Activated naive CD8-positive, alpha-beta T cell treated with anti-CD3 and anti-CD28 coated beads for 36 hours (primary cell): ENCODE measurements around the gene ROMO1. TPM values are rescaled to one million over a fixed set of nuclear protein-coding genes. Genes with fewer than 3 reads are reported as not detected.
"Not testable (repeated sequence)": the region's sequence is repeated elsewhere in the genome, so short reads cannot be mapped to it uniquely, and the experiment has no call there.

Source experiments
- DNase-seq: peaks from one replicate; pipeline ENCODE4 v3.0.0; 2021
- H3K27ac Mint-ChIP-seq: one replicate; pipeline ENCODE4 v1.8.0; 2022; ENCODE audit warnings: mild to moderate bottlenecking, moderate library complexity, mixed read lengths
- H3K27me3 Mint-ChIP-seq: one replicate; pipeline ENCODE4 v1.8.0; 2022; ENCODE audit warnings: mild to moderate bottlenecking, mixed read lengths
- H3K36me3 Mint-ChIP-seq: one replicate; pipeline ENCODE4 v1.8.0; 2021; ENCODE audit warnings: mild to moderate bottlenecking, mixed read lengths
- H3K4me1 Mint-ChIP-seq: one replicate; pipeline ENCODE4 v1.8.0; 2021; ENCODE audit warnings: mixed read lengths
- H3K4me3 Mint-ChIP-seq: one replicate; pipeline ENCODE4 v1.8.0; 2022; ENCODE audit warnings: mild to moderate bottlenecking, moderate library complexity, mixed read lengths
- H3K9me3 Mint-ChIP-seq: one replicate; pipeline ENCODE4 v1.8.0; 2022; ENCODE audit warnings: mixed read lengths
- total RNA-seq, 2 experiments: library from RNA; stranded (reverse); gene quantifications; one replicate each; pipeline ENCODE4 v1.2.3, GENCODE V29; 2021

The ROMO1 gene
- total RNA-seq, 2 experiments from 2014 or later = 121 to 137 TPM

DNA sequence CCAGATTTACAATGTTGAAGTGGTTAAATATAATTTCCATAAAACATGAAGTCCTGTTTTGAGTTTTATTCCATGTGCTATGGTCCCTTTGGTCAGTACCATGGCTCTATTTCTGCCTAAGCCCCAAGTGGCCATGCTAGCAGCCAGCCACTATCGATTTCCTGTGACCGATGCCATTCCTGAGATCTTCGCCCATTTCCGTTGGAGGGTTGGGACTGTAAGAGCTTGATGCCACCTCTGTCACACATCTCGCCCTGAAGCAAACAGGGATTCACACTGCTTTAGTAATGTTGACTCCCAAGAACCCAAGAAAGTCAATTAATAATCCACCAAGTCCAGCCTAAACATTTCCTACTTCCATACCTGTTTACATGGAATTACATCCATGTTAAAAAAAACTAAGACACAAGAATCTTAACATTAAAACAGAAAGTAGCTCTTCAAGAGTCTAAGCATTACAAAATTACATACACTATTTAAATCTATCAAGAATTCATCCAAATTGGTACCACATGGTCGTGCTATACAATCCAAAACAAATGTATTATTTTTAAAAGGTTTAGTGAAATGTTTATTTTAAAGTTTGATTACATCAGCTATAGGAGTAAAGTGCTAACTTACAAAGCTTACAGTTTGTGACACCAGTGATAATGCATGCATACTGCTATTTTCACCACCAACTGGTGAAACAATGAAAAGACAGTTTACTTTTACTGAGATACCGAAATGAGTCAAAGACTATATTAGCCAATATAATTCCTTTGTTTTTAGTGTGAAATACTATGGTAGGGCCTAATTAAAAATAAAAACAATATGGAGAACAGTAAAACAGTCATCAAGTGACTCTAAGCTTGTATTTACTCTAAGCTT lies 40.3 kb downstream of the ROMO1 start:
- Mint-ChIP-seq H3K4me1 (peaks cover 49% of the 10 kb centered on the region), H3K36me3 (peaks cover 62% of the 10 kb centered on the region), H3K27me3 (peaks cover 8% of the 10 kb centered on the region), H3K27ac (peak overlapping the region; percentile 96), H3K9me3 (no peaks in the 10 kb centered on the region), H3K4me3 (peak overlapping the region; percentile 100)
- DNase-seq = no peak

DNA sequence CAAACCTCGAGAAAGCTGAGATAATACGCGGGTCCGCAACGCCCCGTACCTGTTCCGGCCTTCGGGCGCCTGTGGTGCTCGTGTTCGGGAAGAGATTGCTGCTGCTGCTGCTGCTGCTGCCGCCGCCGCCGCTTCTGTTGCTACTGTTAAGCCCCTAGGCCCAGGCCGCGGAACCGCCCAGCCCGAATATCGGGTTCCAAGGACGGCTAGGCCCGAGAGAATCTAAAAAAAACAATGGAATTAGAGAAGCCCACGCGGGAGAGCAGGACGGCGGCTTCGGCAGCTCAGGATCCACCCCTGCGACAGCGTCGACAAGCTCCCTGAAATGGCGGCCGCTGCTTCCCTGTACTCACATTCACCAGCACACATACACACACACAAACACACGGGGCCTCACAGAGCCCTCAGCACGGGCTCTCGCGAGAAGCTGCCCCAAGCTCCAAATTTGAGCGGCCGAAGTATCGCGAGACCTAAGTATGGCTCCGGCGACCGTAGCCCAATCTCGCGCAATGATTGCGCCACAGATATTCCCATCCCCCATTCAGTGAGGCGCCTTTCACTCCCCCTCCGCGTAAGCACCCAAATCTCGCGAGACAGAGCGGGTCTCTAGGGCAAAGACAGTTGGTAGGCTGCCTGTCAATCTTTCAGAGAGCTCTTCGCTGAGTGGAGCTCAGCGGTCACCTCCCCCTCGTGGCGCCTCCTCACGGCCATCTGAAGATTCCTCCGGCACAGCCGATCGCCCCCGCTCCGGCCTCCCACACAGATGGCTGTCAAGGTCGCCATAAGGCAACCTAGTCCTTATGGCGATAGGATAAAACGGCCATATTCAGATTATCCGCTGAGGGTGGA lies 42.9 kb downstream of the ROMO1 start, which contains the start of gene RBM39:
RBM39 (minus strand) TSS at position 369 of the 849 bp plus-strand sequence. CDS start 1,386 bp downstream, outside the sequence.
- H3K4me1 Mint-ChIP-seq = peaks cover 37% of the 10 kb centered on the region
- DNase-seq = peak; percentile 99
- peaks cover 50% of the 10 kb centered on the region for H3K36me3 Mint-ChIP-seq
- no peaks in the 10 kb centered on the region for H3K9me3 Mint-ChIP-seq
- H3K27me3 Mint-ChIP-seq = peaks cover 8% of the 10 kb centered on the region
- peak within 1 kb of the TSS; percentile 96 for H3K27ac Mint-ChIP-seq
- peak within 1 kb of the TSS; percentile 100 for H3K4me3 Mint-ChIP-seq

DNA sequence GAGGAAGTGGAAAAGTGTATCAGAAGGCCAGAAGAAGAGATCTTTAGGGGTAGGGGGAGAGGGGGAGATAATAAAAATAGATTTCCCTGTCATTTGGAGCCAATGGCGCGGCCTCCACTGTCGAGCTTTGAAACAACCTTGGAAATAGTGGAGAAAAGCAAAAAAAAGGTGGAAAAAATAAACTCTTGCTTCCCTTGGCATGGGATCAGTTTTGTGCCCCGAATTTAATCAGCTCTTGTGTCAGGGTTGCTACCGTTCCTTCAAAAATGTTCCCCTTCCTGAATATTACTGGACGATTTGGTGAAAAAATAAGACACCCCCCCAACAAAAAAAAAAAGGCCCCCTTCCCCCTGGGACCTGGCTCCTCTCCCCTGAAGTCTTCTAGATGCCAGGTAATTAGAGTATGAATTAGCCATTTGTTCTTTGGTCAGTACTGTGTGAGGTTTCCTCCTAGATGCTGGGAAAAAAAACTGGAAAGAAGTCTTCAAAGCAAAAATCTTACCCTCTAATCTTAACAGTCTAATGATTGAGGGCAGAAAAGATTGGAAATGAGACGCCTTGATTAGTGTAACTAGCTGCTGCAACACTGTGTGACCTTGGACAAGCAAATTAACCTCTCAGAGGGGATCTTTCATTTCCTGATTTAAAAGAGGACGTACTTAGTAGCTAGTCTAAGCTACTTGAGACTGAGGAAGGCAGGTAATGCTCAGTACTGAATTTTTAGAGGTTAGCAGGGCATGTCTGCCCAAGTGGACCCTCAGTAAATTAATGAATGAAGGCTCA lies 43.7 kb downstream of the ROMO1 start:
- DNase-seq = no peak
- Mint-ChIP-seq H3K4me3 (peak overlapping the region; percentile 100), H3K27me3 (peaks cover 8% of the 10 kb centered on the region), H3K36me3 (peaks cover 42% of the 10 kb centered on the region), H3K4me1 (peaks cover 32% of the 10 kb centered on the region), H3K27ac (peak overlapping the region; percentile 96), H3K9me3 (no peaks in the 10 kb centered on the region)

- H3K27me3 Mint-ChIP-seq = peaks cover 8% of the 10 kb centered on the region
- no peaks in the 10 kb centered on the region for H3K9me3 Mint-ChIP-seq
- no peak for DNase-seq
- H3K4me3 Mint-ChIP-seq = peak overlapping the region; percentile 100
- H3K4me1 Mint-ChIP-seq = peaks cover 24% of the 10 kb centered on the region
- peak overlapping the region; percentile 96 for H3K27ac Mint-ChIP-seq
- peaks cover 32% of the 10 kb centered on the region for H3K36me3 Mint-ChIP-seq
These were observed 44.7 kb downstream of the ROMO1 start for GRCh38 chr20:35743693-35744491.

- H3K9me3 Mint-ChIP-seq = not testable (repeated sequence)
These were observed 45.3 kb downstream of the ROMO1 start for GRCh38 chr20:35744492-35744841.

More at GRCh38 chr20:35744492-35744841, 45.3 kb downstream of the ROMO1 start:
- not testable (repeated sequence) for H3K27me3 Mint-ChIP-seq, DNase-seq
- Mint-ChIP-seq H3K36me3 (peaks cover 29% of the 10 kb centered on the region), H3K4me3 (peak overlapping the region; percentile 100), H3K4me1 (peaks cover 21% of the 10 kb centered on the region), H3K27ac (peak overlapping the region; percentile 96)

Other genes with a start within 250 kb of the ROMO1 start
- gene CEP250, start 243.8 kb upstream of the ROMO1 start, total RNA-seq = 10 to 100 TPM; 48.8 to 55.5 TPM
- gene C20orf173, start 169.8 kb upstream of the ROMO1 start, total RNA-seq = not detected
- gene ERGIC3, start 157.3 kb upstream of the ROMO1 start, total RNA-seq = 100 to 1,000 TPM; 105 to 107 TPM
- 1 to 10 TPM; 7.8 to 8.0 TPM for gene SPAG4, start 83.6 kb upstream of the ROMO1 start, total RNA-seq
- gene CPNE1, start 34.5 kb upstream of the ROMO1 start, total RNA-seq = 100 to 1,000 TPM; 290 to 304 TPM
- gene RBM12, start 34.5 kb upstream of the ROMO1 start, total RNA-seq = 100 to 1,000 TPM; 161 to 169 TPM
- gene NFS1, start 53 bp upstream of the ROMO1 start, total RNA-seq = 10 to 100 TPM; 37.2 to 38.2 TPM
- 100 to 1,000 TPM; 330 to 349 TPM for gene RBM39, start 42.9 kb downstream of the ROMO1 start, total RNA-seq
- gene PHF20, start 72.6 kb downstream of the ROMO1 start, total RNA-seq = 10 to 100 TPM; 50.2 to 50.6 TPM